ENCODE results near the gene PAFAH1B1.
"Not testable (repeated sequence)": the region's sequence is repeated elsewhere in the genome, so short reads cannot be mapped to it uniquely, and the experiment has no call there.

Gene PAFAH1B1

DNA sequence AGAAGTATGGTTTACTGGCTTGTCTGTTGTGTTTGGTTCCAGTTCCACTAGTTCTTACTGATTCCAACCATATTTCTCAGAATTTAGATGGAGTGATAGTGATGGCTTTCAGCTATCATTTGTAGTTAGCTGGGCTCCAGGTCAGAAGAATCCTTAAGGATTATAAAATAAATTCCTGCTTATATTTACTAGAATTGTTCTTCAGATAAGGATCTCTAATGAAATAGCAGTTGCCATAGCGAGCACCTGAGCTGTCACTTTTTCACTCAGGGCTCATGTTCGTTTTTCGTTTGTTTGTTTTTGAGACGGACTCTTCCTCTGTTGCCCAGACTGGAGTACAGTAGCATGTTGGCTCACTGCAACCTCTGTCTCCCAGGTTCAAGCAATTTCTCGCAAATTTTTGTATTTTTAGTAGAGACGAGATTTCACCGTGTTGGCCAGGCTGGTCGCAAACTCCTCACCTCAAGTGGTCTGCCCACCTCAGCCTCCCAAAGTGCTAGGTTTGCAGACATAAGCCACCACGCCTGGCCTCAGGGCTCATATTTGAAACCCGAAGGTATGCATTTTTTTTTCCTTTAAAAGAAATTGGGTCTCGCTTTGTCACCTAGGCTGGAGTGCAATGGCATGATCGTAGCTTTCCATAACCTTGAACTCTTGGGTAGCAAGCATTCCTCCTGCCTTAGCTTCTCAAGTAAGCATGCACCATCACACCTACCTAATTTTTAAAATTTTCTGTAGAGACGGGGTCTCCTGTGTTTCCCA, 42.9 kb downstream of the PAFAH1B1 start:
- no peak for DNase-seq

DNA sequence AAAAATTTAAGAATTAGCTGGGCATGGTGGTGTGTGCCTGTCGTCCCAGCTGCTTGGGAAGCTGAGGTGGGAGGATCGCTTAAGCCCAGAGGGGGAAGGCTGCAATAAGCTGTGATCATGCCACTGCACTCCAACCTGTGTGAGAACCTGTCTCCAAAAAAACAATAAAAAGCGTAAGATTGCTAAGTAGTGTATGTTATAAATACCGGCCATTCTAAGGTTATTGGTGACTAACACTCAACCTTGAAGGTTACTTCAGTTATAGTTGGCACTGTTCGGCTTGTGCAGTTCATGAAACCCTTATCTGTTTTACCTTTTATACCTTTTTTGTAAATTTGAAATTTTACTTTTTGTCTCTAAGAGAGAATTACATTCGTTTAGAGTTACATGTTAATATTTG, 44.0 kb downstream of the PAFAH1B1 start:
- DNase-seq = no peak

DNA sequence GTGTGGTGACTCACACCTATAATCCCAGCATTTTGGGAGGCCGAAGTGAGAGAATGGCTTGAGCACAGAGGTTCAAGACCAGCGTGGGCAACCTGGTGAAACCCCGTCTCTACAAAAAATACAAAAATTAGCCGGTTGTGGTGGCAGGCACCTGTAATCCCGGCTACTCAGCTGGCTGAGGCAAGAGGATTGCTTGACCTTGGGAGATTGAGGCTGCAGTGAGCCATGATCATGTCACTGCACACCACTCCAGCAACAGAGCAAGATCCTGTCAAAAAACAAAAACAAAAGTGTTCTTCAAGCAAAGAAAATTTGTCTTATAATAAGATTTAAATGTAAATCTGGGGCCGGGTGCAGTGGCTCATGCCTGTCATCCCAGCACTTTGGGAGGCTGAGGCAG, 51.5 kb downstream of the PAFAH1B1 start:
- no peak for DNase-seq

DNA sequence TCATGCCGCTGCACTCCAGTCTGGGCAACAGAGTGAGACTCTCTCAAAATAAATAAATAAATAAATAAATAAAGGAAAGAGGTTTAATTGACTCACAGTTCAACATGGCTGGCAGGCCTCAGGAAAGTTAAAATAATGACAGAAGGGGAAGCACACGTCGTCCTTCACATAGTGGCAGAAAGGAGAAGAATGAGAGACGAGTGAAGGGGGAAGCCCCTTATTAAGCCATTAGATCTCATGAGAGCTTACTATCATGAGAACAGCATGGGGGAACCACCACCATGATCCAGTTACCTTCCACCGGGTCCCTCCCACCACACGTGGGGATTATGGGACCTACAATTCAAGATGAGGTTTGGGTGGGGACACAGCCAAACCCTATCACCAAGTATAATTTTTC, 54.5 kb downstream of the PAFAH1B1 start:
- DNase-seq = no peak

DNA sequence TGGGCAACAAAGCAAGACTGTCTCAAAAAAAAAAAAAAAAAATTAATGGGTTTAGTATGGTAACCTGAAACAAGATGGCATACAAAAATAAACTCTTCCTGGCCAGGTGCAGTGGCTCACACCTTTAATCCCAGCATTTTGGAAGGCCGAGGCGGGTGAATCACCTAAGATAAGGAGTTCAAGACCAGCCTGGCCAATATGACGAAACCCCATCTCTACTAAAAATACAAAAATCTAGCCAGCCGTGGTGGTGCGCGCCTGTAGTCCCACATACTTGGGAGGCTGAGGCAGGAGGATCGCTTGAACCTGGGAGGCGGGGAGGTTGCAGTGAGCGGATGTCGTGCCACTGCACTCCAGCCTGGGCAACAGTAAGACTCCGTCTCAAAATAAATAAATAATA, 55.7 kb downstream of the PAFAH1B1 start:
- DNase-seq = no peak

DNA sequence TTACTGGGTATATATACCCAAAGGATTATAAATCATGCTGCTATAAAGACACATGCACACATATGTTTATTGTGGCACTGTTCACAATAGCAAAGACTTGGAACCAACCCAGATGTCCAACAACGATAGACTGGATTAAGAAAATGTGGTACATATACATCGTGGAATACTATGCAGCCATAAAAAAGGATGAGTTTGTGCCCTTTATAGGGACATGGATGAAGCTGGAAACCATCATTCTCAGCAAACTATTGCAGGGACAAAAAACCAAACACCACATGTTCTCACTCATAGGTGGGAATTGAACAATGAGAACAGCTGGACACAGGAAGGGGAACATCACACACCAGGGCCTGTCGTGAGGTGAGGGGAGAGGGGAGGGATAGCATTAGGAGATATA, 59.5 kb downstream of the PAFAH1B1 start:
- DNase-seq = not testable (repeated sequence)

DNA sequence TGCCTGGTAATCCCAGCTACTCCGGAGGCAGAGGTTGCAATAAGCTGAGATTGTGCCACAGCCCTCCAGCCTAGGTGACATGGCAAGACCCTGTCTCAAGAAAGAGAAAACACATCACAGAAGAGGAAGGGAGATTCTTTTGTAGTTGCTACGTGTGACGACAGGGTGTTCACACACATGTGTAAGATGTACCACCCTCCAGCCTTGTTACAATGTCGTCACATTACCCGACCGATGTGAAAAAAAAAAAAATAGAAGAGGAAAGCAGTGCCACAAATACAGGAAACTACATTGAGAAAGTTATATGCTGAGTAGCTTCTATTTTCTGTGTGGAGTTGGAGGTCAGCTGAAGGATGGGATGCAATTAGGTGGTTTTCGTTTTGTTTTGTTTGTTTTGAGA, 62.1 kb downstream of the PAFAH1B1 start:
- no peak for DNase-seq

DNA sequence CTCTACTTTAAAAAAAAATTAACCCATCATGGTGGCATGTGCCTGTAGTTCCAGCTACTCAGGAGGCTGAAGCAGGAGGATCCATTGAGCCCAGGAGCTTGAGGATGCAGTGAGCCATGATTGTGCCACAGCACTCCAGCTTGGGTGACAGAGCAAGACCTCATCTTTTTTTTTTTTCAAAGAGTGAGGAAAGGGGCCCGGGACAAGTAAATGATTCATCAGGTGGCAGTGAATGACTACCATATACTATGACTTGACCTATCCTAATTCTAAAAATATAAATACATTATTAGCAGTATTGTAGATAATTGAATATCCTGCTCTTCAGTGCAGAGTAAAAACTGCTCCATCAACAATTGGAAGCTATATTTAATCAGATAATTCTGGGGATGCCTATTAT, 62.8 kb downstream of the PAFAH1B1 start:
- no peak for DNase-seq

DNA sequence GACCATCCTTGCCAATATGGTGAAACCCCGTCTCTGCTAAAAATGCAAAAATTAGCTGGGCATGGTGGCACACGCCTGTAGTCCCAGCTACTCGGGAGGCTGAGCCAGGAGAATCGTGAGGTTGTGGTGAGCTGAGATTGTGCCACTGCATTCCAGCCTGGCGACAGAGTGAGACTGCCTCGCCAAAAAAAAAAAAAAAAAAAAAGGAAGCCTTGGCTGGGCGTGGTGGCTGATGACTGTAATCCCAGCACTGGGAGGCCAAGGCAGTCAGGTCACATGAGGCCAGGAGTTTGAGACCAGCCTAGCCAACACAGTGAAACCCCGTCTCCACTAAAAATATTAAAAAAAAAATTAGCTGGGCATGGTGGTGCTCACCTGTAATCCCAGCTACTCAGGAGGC, 65.9 kb downstream of the PAFAH1B1 start:
- DNase-seq = not testable (repeated sequence)

DNA sequence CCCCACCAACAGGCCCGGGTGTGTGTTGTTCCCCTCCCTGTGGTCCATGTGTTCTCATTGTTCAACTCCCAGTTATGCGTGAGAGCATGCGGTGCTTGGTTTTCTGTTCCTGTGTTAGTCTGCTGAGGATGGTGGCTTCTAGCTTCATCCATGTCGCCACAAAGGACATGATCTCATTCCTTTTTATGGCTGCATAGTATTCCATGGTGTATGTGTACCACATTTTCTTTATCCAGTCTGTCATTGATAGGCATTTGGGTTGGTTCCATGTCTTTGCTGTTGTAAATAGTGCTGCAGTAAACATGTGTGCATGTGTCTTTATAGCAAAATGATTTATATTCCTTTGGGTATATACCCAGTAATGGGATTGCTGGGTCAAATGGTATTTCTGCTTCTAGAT, 67.0 kb downstream of the PAFAH1B1 start:
- not testable (repeated sequence) for DNase-seq

DNA sequence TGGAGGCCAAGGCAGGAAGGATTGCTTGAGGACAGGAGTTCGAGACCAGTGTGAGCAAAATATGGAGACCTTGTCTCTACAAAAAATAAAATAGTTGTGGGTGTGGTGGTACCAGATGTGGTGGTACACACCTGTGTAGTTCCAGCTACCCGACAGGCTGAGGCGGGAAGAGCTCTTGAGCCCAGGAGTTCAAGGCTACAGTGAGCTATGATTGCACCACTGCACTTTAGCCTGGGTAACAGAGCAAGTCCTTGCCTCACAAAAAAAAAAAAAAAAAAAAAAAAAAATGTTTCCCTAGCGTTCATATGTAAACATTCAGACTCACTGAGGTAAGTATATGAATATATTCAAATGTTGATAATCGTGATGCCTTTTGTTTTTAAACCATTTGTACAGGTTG, 78.6 kb downstream of the PAFAH1B1 start:
- DNase-seq = no peak

DNA sequence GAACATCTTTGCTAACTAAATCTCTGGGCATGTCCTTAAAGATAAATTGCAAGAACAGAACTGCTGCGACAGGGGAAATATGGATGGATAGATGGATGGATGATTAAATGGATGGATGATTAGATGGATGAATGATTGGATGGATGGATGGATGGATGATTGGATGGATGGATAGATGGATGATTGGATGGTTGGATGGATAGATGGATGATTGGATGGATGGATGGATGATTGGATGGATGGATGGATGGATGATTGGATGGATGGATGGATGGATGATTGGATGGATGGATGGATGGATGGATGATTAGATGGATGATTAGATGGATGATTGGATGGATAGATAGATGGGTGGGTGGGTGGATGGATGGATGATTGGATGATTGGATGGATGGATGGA, 85.8 kb downstream of the PAFAH1B1 start:
- DNase-seq = not testable (repeated sequence)

DNA sequence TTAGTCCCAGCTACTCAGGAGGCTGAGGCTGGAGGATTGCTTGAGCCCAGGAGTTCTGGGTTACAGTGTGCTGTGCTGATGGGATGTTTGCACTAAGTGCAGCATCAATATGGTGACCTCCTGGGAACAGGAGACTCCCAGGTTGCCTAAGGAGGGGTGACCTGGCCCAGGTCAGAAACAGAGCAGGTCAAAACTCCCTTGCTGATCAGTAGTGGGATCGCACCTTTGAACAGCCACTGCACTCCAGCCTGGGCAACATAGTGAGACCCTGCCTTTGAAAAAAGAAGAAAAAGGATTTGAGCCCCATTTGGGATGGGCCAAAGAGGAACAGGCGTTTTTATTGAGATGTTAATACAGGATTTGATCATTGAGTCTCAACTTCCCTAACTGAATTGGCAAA, 87.5 kb downstream of the PAFAH1B1 start:
- no peak for DNase-seq

DNA sequence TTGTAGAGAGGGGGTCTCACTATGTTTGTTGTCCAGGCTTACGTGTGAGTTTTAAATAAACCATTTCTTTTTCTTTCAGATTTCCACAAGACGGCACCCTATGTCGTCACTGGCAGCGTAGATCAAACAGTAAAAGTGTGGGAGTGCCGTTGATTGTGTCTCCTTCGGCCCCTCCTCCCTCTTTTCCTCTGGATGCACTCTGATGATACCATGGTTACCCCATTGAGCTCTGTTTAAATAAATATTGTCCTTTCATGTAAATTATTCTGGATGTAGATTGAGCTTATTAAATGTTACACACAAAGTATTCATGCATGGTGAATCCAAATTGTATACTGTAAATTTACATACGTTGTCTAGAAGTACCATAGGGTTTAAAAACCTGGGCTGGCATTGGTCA, 88.2 kb downstream of the PAFAH1B1 start:
- no peak for DNase-seq

DNA sequence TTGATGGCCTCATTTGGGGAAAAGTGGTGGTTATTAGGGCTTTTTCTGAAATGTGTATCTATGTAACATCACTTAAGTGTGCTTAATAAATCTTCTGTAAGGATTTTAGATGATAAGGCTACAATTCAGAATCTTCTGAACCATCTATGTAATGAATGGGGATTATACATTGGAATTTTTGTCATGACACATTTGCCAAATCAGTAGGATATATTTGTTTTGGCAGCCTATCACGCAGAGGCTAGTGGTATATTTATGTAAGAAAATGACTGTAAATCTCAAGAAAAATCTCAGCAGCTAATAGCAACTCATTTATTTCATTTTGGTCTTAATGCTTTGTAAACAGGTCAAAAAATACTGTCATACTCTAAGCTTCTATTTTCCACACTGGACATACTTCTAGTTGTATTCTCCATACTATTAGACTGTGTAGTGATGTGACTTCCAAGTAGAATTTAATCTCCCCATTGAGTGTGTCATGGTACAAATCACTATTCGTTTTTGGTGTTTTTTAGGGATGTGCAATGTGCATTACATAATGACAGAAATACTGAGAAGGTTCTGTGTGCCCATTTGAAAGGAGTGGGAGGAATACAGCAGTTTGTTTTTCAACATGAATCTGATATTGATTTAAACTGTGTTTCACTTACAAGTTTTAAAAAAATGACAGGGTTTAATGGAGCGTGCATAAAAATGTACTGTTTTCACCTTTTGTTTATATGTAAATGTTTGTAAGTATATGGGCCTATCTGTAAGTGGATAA, 88.9 kb downstream of the PAFAH1B1 start:
- DNase-seq = no peak

DNA sequence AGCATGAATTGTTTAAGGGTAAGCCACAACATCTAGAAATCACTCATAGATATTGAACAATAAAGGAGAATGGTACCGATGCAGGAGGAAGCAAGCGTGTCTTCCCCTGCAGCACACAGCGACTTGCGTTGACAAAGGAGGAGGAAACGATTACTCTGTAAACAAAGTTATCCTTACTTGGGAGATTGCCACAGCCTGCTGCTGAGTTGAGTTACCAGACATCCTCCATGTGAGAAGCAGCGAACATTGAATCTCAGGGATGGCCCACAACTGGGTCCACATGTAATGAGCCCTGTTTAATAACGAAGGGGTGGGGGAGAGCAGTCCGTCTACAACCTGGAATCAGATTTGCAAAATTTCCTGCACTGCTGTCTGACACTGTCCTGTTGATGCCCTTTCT, 90.5 kb downstream of the PAFAH1B1 start:
- DNase-seq = no peak

DNA sequence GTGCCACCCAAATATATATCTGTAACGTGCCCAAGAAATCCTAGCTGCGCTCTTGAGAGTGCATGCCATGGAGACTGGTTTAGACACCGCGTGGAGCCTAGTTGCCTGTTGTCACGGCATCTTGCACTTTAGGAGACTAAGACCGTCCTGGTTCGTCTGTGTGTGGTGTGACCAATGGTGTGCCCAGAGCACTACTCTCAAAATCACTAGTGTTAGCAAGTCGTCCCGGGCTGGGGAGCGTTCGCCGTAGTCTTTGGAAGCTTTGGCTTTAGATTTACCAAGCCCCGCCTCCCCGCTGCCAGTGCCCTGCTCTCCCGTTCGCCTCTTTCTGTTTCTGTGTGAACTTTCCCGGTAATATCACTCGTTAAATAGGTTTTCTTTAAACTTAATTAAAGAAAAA, 91.1 kb downstream of the PAFAH1B1 start:
- DNase-seq = no peak

DNA sequence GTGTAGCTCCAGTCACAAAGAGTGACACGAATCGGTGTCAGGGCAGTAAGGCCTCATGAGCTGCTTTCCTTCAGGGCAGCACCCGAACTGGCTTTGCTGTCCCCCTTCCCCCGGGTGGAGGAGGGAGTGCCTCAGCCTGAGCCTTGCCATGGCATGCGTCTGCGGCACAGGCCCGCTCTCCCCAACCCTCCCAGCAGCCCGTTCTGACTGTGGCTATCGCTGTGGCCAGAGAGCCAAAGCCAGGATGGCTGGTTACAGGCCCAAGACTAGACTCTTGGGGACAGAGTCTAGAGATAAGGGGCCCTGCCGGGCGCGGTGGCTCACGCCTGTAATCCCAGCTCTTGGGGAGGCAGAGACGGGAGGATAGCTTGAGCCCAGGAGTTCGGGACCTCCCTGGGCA, 92.2 kb downstream of the PAFAH1B1 start:
- DNase-seq = no peak

DNA sequence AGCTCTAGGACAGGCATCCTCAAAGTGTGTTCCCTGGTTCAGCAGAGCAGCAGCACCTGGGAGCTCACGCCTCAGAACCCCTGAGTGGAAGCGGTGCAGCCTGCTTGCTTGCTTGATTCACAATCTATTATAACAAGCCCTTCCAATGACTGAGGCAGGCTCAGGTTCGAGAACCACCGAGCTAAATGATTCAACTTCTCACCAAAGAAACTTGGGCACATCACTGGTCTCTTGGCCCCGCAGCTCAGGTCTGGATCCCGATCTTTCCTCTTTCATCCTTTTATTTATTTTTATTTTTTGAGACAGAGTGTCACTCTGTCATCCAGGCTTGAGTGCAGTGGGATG, 93.6 kb downstream of the PAFAH1B1 start:
- no peak for DNase-seq

DNA sequence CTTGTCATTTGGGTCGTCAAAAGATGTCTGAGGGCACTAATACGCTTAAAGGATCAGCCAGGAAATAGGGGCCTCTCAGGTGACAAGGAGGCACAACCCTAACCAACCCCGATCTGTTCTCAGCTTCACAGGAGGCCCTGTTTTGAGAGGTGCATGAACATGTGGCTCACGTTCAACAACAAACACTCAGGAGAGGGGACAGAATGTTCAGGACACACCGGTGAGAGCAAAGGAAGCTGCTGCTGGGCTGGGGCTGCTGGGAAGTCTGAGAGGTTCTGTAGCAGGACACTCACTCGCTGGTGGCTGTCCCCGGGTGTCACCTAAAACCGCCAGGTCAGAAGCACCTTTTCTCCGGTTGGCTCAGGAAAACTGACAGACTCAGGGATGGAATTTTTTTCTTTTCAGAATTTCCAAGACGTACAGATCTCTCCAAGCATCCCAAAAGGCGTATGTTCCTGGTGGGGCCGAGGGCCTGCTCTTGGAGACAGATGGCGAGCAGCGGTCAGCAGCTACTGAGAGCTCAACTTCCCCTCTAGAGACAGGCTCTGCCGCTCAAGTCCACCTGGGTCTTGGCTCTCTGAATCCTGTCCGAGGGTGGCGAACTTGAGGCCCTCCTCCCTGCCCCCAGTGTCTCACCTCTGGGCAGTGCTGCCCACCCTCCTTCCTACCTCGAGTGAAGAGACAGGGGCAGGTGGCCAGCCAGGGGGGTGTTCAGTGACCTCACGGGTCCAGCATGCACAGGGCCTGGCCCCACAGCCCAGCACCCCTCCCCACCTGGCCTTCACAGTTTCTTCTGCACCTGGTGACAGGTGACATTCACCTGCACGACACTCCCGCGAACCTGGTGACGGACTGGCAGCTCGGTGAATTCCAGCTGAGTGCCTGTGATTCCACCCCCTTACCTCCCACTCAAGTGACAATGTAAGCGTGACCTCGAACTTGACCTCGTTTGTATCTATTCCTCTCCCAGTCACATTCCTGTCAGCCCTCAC, 95.2 kb downstream of the PAFAH1B1 start:
- no peak for DNase-seq

DNA sequence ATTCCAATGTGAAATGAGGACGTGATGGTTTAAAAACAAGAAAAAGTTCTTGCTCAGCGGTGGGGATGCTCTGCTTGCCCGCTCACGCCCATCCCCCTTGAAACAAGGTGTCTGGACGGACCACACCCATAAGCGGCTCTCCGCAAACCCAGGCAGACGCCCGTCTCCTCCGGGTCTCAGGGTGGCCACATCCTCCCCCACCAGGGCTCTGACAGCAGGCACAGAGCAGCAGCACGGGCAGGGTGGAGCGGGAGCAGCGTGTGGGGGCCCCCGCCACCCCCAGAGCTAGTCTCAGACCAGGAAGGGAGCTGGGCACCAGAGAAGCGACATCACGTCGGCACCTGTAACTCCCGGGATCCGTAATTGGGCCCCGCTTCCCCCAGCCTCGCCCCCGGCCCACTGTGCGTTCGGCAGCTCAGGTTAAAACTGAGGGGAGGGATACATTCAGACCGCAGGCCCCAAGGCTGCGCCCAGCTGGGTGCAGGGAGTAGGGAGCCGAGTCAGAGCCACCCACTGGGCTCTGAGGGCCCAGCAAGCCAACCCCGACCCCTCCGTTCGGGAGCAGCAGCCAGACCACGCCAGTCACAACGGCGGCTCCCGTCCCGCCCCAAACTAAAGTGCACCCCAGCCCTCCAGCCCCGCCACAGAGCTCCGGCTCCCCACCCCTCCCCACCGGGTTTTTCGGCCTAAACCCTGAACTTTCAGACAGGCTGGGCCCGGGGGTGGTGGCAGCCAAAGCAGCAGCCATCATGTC, 96.1 kb downstream of the PAFAH1B1 start:
- no peak for DNase-seq

DNA sequence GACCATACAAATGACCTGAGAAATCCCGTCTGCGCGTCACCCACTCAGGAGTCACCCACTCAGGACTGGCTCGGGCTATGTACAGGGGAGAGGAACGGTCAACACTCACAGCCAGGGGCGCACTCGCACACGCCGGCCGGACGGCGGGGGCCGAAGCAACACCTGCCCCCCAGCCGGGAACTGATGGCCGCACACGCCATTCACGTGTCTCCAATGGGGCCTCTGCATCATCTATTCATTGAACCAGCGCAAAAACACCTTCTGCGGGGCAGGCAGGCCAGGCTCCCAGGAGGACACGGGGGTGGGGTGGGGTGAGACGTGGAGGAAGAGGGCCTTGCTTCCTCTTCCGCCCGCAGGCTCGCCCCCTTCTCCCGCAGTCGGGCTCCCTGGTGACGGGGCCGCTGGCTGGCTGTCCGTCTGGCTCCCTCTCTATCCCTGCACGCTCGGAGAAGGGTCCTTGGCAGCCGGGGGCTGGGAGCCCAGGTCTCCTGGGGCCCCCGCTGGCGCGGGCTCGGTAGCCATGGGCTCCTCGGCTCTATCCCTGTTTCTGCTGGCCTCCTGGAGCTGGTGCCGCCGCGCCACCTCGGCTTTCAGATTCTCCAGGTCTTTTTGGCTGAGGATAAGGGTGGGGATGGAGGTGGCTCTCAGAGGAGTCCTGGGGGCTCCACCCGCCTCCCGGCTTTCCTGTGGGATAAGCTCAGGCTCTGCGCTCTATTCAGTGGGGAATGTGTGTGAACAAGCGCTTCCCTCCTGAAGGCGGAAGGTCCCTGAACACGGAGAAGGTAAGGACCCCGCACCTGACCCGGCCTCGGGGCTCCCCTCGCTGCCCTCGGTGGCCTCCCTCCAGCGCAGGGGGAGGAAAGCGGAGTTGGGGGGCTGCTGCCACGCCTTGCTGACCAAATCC, 97.0 kb downstream of the PAFAH1B1 start:
- DNase-seq = no peak

Measured in NCI-H1436 (cell line).